ENCODE results near the gene TANGO2.

The TANGO2 gene

GRCh38 chr22:20092477-20092854, 71.6 kb downstream of the TANGO2 start:
- no peak for TF ChIP-seq ZFX (IDR thresholded peaks at IDR 0.05)
- TF ChIP-seq CTCF (conservative IDR thresholded peaks at IDR 0.05), result no peak

GRCh38 chr22:20093418-20094196, 72.7 kb downstream of the TANGO2 start:
- TF ChIP-seq ZFX (IDR thresholded peaks at IDR 0.05) (no peak), CTCF (conservative IDR thresholded peaks at IDR 0.05) (no peak)
- no peak overlapping the region for H3K27ac ChIP-seq

More at GRCh38 chr22:20092477-20092854, 71.6 kb downstream of the TANGO2 start:
- H3K27ac ChIP-seq, result no peak overlapping the region

- TF ChIP-seq CTCF (conservative IDR thresholded peaks at IDR 0.05) (no peak), ZFX (IDR thresholded peaks at IDR 0.05) (no peak)
- H3K27ac ChIP-seq, result no peak overlapping the region
These were observed 73.4 kb downstream of the TANGO2 start for GRCh38 chr22:20094197-20094807.

GRCh38 chr22:20095521-20095920, 74.6 kb downstream of the TANGO2 start:
- no peak overlapping the region for H3K27ac ChIP-seq
- TF ChIP-seq CTCF (conservative IDR thresholded peaks at IDR 0.05), result no peak
- TF ChIP-seq ZFX (IDR thresholded peaks at IDR 0.05), result no peak

- TF ChIP-seq ZFX (IDR thresholded peaks at IDR 0.05) (no peak), CTCF (conservative IDR thresholded peaks at IDR 0.05) (no peak)
These were observed 75.9 kb downstream of the TANGO2 start for GRCh38 chr22:20096574-20097420.

GRCh38 chr22:20099099-20099711, 78.3 kb downstream of the TANGO2 start:
- no peak overlapping the region for H3K27ac ChIP-seq
- TF ChIP-seq CTCF (conservative IDR thresholded peaks at IDR 0.05) (no peak), ZFX (IDR thresholded peaks at IDR 0.05) (no peak)

More at GRCh38 chr22:20096574-20097420, 75.9 kb downstream of the TANGO2 start:
- H3K27ac ChIP-seq, result no peak overlapping the region

Data from C4-2B (cell line).